Measurements from ENCODE around the gene SRSF2. TPM values are rescaled to one million over a fixed set of nuclear protein-coding genes. Genes with fewer than 3 reads are reported as not detected.

Gene SRSF2, protein sequence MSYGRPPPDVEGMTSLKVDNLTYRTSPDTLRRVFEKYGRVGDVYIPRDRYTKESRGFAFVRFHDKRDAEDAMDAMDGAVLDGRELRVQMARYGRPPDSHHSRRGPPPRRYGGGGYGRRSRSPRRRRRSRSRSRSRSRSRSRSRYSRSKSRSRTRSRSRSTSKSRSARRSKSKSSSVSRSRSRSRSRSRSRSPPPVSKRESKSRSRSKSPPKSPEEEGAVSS
- total RNA-seq (ENCODE audit: low replicate concordance) = 329 and 333 TPM in 2 replicates

DNA sequence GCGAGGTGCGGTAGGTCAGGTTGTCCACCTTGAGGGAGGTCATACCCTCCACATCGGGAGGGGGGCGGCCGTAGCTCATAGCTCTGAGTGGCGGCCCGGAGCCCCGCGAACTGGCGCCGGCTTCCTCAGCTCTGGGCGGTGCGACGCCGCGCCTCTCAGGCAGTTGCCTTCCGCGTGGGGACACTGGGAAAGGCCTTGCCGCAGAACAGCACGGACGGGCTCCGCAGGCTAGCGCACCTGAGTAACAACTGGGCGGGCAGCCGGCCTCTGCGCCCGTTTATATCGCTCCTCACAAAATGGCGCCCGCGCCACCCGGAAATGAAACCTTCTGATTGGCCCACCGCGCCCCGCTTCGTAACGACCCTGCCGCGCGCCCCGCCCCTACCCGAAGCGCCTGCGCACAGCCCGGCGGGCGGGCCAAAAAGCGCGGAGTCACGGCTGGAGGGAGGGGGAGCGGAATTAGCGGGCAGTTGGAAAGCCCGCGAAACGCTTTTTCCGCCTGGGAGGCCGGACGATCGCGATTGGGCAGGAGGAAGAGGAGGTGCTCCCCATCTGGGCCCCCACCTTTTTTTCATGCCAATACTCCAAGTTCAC is at the start of gene SRSF2:
Gene SRSF2 (minus strand): TSS at position 250 of the 594 bp plus-strand sequence. CDS start 171 bp downstream, at position 79.
- H4K20me1 ChIP-seq (ENCODE audit: low read depth) = peaks cover 41% of the 10 kb centered on the region
- H3K4me1 ChIP-seq = peaks cover 27% of the 10 kb centered on the region
- TF ChIP-seq EZH2 (IDR thresholded peaks at IDR 0.05) = no peak
- TF ChIP-seq EZH2phosphoT487 (IDR thresholded peaks at IDR 0.05) = no peak
- TF ChIP-seq, protein P1, sequence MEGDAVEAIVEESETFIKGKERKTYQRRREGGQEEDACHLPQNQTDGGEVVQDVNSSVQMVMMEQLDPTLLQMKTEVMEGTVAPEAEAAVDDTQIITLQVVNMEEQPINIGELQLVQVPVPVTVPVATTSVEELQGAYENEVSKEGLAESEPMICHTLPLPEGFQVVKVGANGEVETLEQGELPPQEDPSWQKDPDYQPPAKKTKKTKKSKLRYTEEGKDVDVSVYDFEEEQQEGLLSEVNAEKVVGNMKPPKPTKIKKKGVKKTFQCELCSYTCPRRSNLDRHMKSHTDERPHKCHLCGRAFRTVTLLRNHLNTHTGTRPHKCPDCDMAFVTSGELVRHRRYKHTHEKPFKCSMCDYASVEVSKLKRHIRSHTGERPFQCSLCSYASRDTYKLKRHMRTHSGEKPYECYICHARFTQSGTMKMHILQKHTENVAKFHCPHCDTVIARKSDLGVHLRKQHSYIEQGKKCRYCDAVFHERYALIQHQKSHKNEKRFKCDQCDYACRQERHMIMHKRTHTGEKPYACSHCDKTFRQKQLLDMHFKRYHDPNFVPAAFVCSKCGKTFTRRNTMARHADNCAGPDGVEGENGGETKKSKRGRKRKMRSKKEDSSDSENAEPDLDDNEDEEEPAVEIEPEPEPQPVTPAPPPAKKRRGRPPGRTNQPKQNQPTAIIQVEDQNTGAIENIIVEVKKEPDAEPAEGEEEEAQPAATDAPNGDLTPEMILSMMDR (IDR thresholded peaks at IDR 0.05) = no peak
- peaks cover 4% of the 10 kb centered on the region for H3K27me3 Mint-ChIP-seq (ENCODE audit: insufficient read depth, low read depth)
- H3K4me1 Mint-ChIP-seq = peaks cover 51% of the 10 kb centered on the region
- peak; percentile 99 for DNase-seq (ENCODE audit: low spot score)
- no peaks in the 10 kb centered on the region for H3K9me3 Mint-ChIP-seq
- H3K27me3 ChIP-seq = no peaks in the 10 kb centered on the region
- H3K36me3 Mint-ChIP-seq = peaks cover 31% of the 10 kb centered on the region
- peak within 1 kb of the TSS; percentile 99 for H3K27ac ChIP-seq
- H3K36me3 ChIP-seq = peaks cover 39% of the 10 kb centered on the region
- H2AFZ ChIP-seq (replicated peaks) = peak within 1 kb of the TSS; percentile 74
- peaks cover 56% of the 10 kb centered on the region for H3F3A ChIP-seq (ENCODE audit: low read depth)
- H3K4me2 ChIP-seq = peak within 1 kb of the TSS; percentile 98
- peak within 1 kb of the TSS; percentile 99 for H3K27ac Mint-ChIP-seq
- peak within 1 kb of the TSS; percentile 99 for H3K4me3 Mint-ChIP-seq
- H3K79me2 ChIP-seq (ENCODE audit: low read depth) = peaks cover 70% of the 10 kb centered on the region
- no peaks in the 10 kb centered on the region for H3K9me3 ChIP-seq (ENCODE audit: low read depth)
- H3K9ac ChIP-seq = peak within 1 kb of the TSS; percentile 93
- H3K4me3 ChIP-seq = peak within 1 kb of the TSS; percentile 90

DNA sequence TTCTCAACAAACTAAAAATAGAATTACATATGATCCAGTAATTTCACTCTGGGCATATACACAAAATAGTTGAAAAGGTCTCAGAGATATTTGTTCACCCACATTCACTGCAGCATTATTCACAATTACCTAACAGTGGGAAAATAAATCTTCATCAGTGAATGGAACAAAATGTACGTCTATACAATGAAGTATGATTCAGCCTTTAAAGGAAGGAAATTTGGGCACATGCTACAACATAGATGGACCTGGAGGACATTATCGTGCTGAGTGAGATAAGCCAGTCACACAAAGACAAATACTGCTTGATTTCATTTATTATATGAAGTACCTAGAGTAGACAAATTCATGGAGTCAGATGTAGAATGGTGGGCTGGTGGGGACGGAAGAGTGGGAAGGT is 47.8 kb upstream of the SRSF2 start:
- peaks cover 5% of the 10 kb centered on the region for H3K27me3 Mint-ChIP-seq (ENCODE audit: insufficient read depth, low read depth)
- Histone ChIP-seq H3K79me2 (ENCODE audit: low read depth) (no peaks in the 10 kb centered on the region), H4K20me1 (ENCODE audit: low read depth) (no peaks in the 10 kb centered on the region), H3K27ac (no peak overlapping the region), H3K9me3 (ENCODE audit: low read depth) (no peaks in the 10 kb centered on the region), H3F3A (ENCODE audit: low read depth) (no peaks in the 10 kb centered on the region), H3K4me3 (no peak overlapping the region), H3K9ac (no peak overlapping the region), H3K36me3 (no peaks in the 10 kb centered on the region), H3K4me2 (no peak overlapping the region), H3K27me3 (no peaks in the 10 kb centered on the region), H2AFZ (replicated peaks) (no peak overlapping the region), H3K4me1 (no peaks in the 10 kb centered on the region)
- peaks cover 11% of the 10 kb centered on the region for H3K36me3 Mint-ChIP-seq
- H3K27ac Mint-ChIP-seq = no peak overlapping the region
- peaks cover 15% of the 10 kb centered on the region for H3K4me1 Mint-ChIP-seq
- TF ChIP-seq, protein P1 (IDR thresholded peaks at IDR 0.05) = no peak
- TF ChIP-seq EZH2phosphoT487 (IDR thresholded peaks at IDR 0.05) = no peak
- no peak for TF ChIP-seq EZH2 (IDR thresholded peaks at IDR 0.05)
- H3K4me3 Mint-ChIP-seq = no peak overlapping the region
- peaks cover 2% of the 10 kb centered on the region for H3K9me3 Mint-ChIP-seq
- no peak for DNase-seq (ENCODE audit: low spot score)

- Mint-ChIP-seq H3K4me1 (peaks cover 8% of the 10 kb centered on the region), H3K36me3 (peaks cover 11% of the 10 kb centered on the region), H3K9me3 (no peaks in the 10 kb centered on the region), H3K27ac (no peak overlapping the region), H3K4me3 (no peak overlapping the region), H3K27me3 (ENCODE audit: insufficient read depth, low read depth) (peaks cover 3% of the 10 kb centered on the region)
- Histone ChIP-seq H3K4me1 (no peaks in the 10 kb centered on the region), H3K79me2 (ENCODE audit: low read depth) (no peaks in the 10 kb centered on the region), H3K27ac (no peak overlapping the region), H2AFZ (replicated peaks) (no peak overlapping the region), H3K4me3 (no peak overlapping the region), H3F3A (ENCODE audit: low read depth) (no peaks in the 10 kb centered on the region), H3K27me3 (no peaks in the 10 kb centered on the region), H3K9me3 (ENCODE audit: low read depth) (no peaks in the 10 kb centered on the region), H3K36me3 (no peaks in the 10 kb centered on the region), H3K9ac (no peak overlapping the region), H3K4me2 (no peak overlapping the region), H4K20me1 (ENCODE audit: low read depth) (no peaks in the 10 kb centered on the region)
- DNase-seq (ENCODE audit: low spot score) = no peak
- TF ChIP-seq, protein P1 (IDR thresholded peaks at IDR 0.05) = no peak
- TF ChIP-seq EZH2 (IDR thresholded peaks at IDR 0.05) = no peak
- no peak for TF ChIP-seq EZH2phosphoT487 (IDR thresholded peaks at IDR 0.05)
Measured at GRCh38 chr17:76783146-76783545, 46.0 kb upstream of the SRSF2 start.
